GM19193 (cell line): ENCODE results near the gene QSOX2.

Source experiments
- POLR2A ChIP-seq: IDR thresholded peaks from 4 replicates; pipeline ENCODE4 v1.6.1; 2011; ENCODE audit not compliant: insufficient read depth, insufficient read length; ENCODE audit errors: extremely low read depth

QSOX2 gene

GRCh38 chr9:136253246-136254130 is 7.9 kb upstream of the QSOX2 start:
- TF ChIP-seq POLR2A, result no peak

GRCh38 chr9:136252846-136253245 is 7.2 kb upstream of the QSOX2 start:
- no peak for TF ChIP-seq POLR2A

- no peak for TF ChIP-seq POLR2A
These were observed 6.7 kb upstream of the QSOX2 start for GRCh38 chr9:136252281-136252680.

GRCh38 chr9:136251264-136252115 is 5.9 kb upstream of the QSOX2 start:
- no peak for TF ChIP-seq POLR2A

GRCh38 chr9:136250676-136251075 is 5.1 kb upstream of the QSOX2 start:
- TF ChIP-seq POLR2A, result no peak

GRCh38 chr9:136249877-136250559 is 4.4 kb upstream of the QSOX2 start:
- TF ChIP-seq POLR2A, result no peak

- TF ChIP-seq POLR2A, result no peak
These were observed 3.6 kb upstream of the QSOX2 start for GRCh38 chr9:136248951-136249876.

- TF ChIP-seq POLR2A, result no peak
These were observed 2.5 kb upstream of the QSOX2 start for GRCh38 chr9:136247947-136248637.

GRCh38 chr9:136247551-136247916 is 1.9 kb upstream of the QSOX2 start:
- no peak for TF ChIP-seq POLR2A

GRCh38 chr9:136246849-136247550 is 1.4 kb upstream of the QSOX2 start:
- TF ChIP-seq POLR2A, result no peak

GRCh38 chr9:136244969-136245218 is 718 bp downstream of the QSOX2 start:
- TF ChIP-seq POLR2A, result no peak

- TF ChIP-seq POLR2A, result peak; percentile 31
These were observed 1.3 kb downstream of the QSOX2 start for GRCh38 chr9:136244122-136244968.
